ENCODE data around the gene ZBTB7B.

The ZBTB7B gene

GRCh38 chr1:155017041-155017945 is 14.7 kb downstream of the ZBTB7B start:
- peak; percentile 100 for TF ChIP-seq CTCF (IDR thresholded peaks at IDR 0.05; ENCODE audit: low read depth, low read length)
- DNase-seq (ENCODE audit: low read depth, low spot score), result peak; percentile 90
- peak overlapping the region; percentile 23 for H3K4me3 ChIP-seq (ENCODE audit: low read depth, low read length)
- in situ Hi-C loops (cut with HindIII; ENCODE audit: low sequenced_read_pairs), result no loop called here

GRCh38 chr1:155017946-155018316 is 15.3 kb downstream of the ZBTB7B start:
- in situ Hi-C loops (cut with HindIII; ENCODE audit: low sequenced_read_pairs), result no loop called here
- TF ChIP-seq CTCF (IDR thresholded peaks at IDR 0.05; ENCODE audit: low read depth, low read length), result no peak
- no peak for DNase-seq (ENCODE audit: low read depth, low spot score)
- H3K4me3 ChIP-seq (ENCODE audit: low read depth, low read length), result peak overlapping the region; percentile 23

- no peak for DNase-seq (ENCODE audit: low read depth, low spot score)
- no peak overlapping the region for H3K4me3 ChIP-seq (ENCODE audit: low read depth, low read length)
- in situ Hi-C loops (cut with HindIII; ENCODE audit: low sequenced_read_pairs), result no loop called here
- TF ChIP-seq CTCF (IDR thresholded peaks at IDR 0.05; ENCODE audit: low read depth, low read length), result no peak
Measured at GRCh38 chr1:155018617-155019348, 16.2 kb downstream of the ZBTB7B start.

GRCh38 chr1:155019377-155020245 is 17.0 kb downstream of the ZBTB7B start:
- in situ Hi-C loops (cut with HindIII; ENCODE audit: low sequenced_read_pairs), result no loop called here
- no peak for DNase-seq (ENCODE audit: low read depth, low spot score)
- no peak for TF ChIP-seq CTCF (IDR thresholded peaks at IDR 0.05; ENCODE audit: low read depth, low read length)
- H3K4me3 ChIP-seq (ENCODE audit: low read depth, low read length), result no peak overlapping the region

GRCh38 chr1:155022136-155022926 is 19.7 kb downstream of the ZBTB7B start:
- TF ChIP-seq CTCF (IDR thresholded peaks at IDR 0.05; ENCODE audit: low read depth, low read length), result no peak
- in situ Hi-C loops (cut with HindIII; ENCODE audit: low sequenced_read_pairs), result no loop called here
- no peak overlapping the region for H3K4me3 ChIP-seq (ENCODE audit: low read depth, low read length)
- no peak for DNase-seq (ENCODE audit: low read depth, low spot score)
